HG02642 (cell line): ENCODE measurements around the gene ARFGEF3.

Source experiments
- ATAC-seq: cut with Tn5 transposase; IDR thresholded peaks from one replicate; pipeline ENCODE4 v1.9.1; 2021; ENCODE audit warnings: mild to moderate bottlenecking; ENCODE audit not compliant: unreplicated experiment, poor library complexity

The ARFGEF3 gene

DNA sequence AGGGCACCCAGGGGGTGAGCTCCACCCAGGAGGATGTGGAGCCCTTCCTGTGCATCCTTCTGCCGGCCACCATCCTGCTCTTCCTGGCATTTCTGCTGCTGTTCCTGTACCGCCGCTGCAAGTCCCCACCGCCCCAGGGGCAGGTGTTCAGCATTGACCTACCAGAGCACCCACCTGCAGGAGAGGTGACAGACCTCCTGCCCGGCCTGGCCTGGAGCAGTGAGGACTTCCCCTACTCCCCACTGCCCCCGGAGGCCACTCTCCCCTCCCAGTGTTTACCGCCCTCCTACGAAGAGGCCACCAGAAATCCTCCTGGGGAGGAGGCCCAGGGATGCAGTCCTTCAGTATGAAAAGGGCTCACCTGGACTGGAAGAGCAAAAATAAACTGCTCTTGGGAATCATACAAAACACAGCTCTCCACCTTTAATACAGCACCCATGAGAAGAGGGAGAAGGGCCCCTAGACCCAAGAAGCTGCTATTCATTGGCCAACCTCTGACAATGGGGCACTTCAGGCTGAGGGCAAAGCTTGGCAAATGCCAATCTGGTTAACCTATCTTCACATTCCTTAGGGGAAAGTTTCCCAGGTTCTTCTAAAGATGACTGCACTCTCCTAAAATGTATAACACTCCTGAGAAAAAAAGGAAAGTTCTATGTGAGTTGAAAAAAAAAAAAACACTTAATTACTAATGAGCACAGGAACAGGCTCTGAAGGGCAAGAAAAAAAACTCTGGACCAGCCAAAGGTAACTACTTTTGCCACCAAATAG lies 220.9 kb downstream of the ARFGEF3 start:
- no peak for ATAC-seq

- no peak for ATAC-seq
These were observed 222.0 kb downstream of the ARFGEF3 start for GRCh38 chr6:138383776-138384175.

DNA sequence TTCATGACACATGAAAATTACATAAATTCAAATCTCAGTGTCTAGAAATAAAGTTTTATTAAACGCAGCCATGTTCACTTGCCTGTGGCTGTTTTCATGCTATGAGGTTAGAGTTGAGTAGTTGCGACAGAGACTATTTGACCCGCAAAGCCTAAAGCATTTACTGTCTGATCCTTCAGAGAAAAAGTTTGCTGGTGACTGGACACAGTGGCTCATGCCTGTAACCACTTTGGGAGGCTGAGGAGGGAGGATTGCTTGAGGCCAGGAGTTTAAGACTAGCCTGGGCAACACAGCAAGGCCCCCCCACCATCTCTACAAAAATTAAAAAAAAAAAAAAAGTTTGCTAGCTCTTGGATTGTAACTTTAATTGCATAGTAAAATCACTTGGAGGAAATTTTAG lies 225.2 kb downstream of the ARFGEF3 start:
- no peak for ATAC-seq

- no peak for ATAC-seq
These were observed 226.0 kb downstream of the ARFGEF3 start for GRCh38 chr6:138387577-138388368.

- ATAC-seq: no peak
These were observed 227.8 kb downstream of the ARFGEF3 start for GRCh38 chr6:138389551-138389950.
